OCI-LY3 (cell line): ENCODE results near the gene ABHD17A.

Experiments
- CTCF ChIP-seq: fragments of 200-600, 300-600 bp; sonication (generic); IDR thresholded peaks from 2 replicates; pipeline ENCODE4 v1.5.1; 2014; ENCODE audit warnings: antibody characterized with exemption, low read length, low read depth
- EZH2phosphoT487 ChIP-seq: fragments of 200-600 bp; shearing (Covaris generic); IDR thresholded peaks from 2 replicates; pipeline ENCODE4 v1.6.1; 2018; ENCODE audit warnings: antibody characterized with exemption, mixed run types, low read depth

GRCh38 chr19:1917146-1917545 is 31.9 kb upstream of the ABHD17A start:
- no peak for TF ChIP-seq CTCF
- TF ChIP-seq EZH2phosphoT487 = no peak
